ENCODE data around the gene CPNE5.

DNA sequence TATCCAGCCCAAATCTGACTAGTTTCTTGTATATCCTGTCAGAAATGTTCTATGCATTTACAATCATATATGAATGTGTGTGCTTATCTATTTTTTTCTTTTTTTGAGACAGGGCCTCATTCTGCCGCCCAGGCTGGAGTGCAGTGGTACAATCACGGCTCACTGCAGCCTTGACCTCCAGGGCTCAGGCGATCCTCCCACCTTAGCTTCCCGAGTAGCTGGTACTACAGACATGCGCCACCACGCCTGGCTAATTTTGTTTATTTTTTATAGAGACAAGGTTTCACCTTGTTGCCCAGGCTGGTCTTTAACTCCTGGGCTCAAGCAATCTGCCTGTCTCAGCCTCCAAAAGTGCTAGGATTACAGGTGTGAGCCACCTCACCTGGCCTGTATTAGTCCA is 144.6 kb downstream of the CPNE5 start:
- no peak for TF ChIP-seq EZH2 (optimal IDR thresholded peaks at IDR 0.05; ENCODE audit: low read depth, low read length)
- TF ChIP-seq, protein P1, sequence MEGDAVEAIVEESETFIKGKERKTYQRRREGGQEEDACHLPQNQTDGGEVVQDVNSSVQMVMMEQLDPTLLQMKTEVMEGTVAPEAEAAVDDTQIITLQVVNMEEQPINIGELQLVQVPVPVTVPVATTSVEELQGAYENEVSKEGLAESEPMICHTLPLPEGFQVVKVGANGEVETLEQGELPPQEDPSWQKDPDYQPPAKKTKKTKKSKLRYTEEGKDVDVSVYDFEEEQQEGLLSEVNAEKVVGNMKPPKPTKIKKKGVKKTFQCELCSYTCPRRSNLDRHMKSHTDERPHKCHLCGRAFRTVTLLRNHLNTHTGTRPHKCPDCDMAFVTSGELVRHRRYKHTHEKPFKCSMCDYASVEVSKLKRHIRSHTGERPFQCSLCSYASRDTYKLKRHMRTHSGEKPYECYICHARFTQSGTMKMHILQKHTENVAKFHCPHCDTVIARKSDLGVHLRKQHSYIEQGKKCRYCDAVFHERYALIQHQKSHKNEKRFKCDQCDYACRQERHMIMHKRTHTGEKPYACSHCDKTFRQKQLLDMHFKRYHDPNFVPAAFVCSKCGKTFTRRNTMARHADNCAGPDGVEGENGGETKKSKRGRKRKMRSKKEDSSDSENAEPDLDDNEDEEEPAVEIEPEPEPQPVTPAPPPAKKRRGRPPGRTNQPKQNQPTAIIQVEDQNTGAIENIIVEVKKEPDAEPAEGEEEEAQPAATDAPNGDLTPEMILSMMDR (IDR thresholded peaks at IDR 0.05; ENCODE audit: low read length) = no peak
- no peak for TF ChIP-seq EZH2phosphoT487 (IDR thresholded peaks at IDR 0.05; ENCODE audit: low read length)

Measured in MM.1S (cell line).